GM19193 (cell line): ENCODE measurements around the gene TCTN2.
A peak's percentile ranks its signal among the peaks of the same experiment; 100 is the strongest.

ENCODE experiments used
- POLR2A ChIP-seq: IDR thresholded peaks from 4 replicates; pipeline ENCODE4 v1.6.1; 2011; ENCODE audit not compliant: insufficient read depth, insufficient read length; ENCODE audit errors: extremely low read depth

Gene TCTN2

GRCh38 chr12:123671876-123672275 lies 963 bp downstream of the TCTN2 start:
- TF ChIP-seq POLR2A: no peak

- no peak for TF ChIP-seq POLR2A
Measured at GRCh38 chr12:123675436-123675835, 4.5 kb downstream of the TCTN2 start.

- no peak for TF ChIP-seq POLR2A
Measured at GRCh38 chr12:123676616-123677320, 5.9 kb downstream of the TCTN2 start.

GRCh38 chr12:123678981-123679380 lies 8.1 kb downstream of the TCTN2 start:
- TF ChIP-seq POLR2A: no peak

DNA sequence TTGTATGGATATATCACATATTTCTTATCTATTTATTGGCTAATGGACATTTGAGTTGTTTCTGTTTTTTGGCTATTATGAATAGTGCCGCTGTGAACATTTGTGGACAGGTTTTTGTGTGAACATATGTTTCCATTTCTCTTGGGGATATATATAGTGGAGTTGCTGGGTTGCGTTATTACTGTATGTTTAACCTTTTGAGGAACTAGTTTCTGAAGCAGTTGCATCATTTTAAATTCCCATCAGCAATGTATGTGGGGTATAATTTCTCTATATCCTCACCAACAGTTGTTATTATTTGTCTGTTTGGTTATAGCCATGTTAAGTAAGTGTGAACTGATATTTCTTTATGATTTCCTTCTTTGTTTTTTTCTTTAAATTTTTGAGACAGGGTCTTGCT lies 10.7 kb downstream of the TCTN2 start:
- no peak for TF ChIP-seq POLR2A

DNA sequence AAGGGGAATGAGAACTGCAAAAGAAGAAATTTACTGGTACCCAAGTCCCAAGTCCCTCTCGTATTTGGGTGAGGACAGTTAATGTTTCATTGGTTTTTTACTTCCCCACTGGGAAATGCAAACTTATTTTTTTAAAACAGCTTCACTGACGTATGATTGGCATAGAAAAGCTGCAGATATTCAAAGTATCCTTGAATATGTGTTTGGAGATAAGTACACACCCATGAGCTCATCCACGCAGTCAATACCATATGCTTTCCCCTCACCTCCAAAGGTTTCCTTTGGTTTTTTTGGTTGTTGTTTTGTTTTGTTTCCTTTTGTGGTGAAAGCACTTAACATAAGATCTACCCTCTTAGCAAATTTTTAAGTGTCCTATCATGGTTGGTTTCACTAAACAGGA lies 13.1 kb downstream of the TCTN2 start:
- no peak for TF ChIP-seq POLR2A

- no peak for TF ChIP-seq POLR2A
Measured at GRCh38 chr12:123686636-123687190, 15.8 kb downstream of the TCTN2 start.

DNA sequence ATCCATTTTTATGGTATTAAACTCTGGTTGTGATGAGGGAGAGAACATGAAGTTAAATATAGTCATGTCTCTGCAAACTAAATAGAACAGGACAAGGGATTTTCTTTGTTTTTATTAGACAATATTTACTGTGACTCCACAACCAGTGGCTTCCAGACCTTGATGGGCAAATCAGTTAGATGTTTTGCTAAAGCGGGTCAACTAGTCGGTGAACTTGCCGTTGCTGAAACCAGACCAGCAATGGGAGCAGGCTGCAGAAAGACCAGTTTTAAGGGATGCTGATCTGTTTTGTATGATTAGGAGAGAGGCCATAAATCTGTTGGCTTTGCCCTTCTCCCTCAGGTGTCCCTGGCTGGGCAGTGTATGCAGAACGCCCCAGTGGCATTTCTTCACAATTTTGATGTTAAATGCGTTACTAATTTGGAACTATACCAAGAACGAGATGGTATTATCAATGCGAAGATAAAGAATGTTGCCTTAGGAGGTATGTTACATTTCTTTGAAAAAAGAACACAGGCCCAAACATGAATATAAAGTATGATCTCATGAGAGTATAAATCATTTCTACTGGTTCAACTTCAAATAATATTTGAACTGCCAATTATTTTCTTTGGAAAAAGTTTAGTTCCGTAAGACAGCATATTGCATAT lies 19.4 kb downstream of the TCTN2 start:
- TF ChIP-seq POLR2A: no peak

DNA sequence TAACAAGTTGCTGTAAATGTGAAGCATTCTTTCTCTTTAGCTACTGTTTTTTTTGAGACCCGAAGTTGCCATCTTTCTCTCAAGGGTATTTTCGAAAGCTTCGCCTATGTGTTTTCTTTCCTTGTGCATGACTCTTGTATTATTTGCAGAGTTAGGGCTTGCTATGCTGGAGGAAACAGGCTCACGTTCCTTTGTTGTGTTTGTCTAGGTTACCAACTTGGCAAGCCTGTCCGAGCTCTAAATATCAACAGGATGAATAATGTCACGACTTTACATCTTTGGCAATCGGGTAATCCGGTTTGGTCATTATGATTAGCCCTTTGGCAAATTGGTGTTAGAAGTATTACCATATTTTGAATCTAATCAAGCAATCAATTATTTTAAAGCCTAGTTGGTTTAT lies 25.3 kb downstream of the TCTN2 start:
- no peak for TF ChIP-seq POLR2A

DNA sequence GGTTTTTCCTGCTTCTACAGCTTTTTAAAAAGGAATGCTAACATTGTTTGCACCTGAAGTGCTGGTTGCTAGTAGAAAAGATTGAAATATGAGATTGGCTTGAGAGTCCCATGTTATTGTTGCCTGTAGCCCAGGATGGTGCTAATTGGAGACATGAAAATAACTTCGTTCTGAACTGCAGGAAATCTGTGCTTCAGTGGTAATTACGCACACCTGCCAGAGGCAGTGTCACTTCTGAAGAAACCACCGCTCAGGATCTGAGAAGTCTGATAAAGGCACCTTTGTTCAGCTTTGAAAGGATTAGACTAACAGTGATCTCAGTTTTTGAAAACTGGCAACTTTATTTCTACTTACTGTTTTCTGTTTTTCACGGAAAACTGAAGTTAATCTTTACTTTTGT lies 25.7 kb downstream of the TCTN2 start:
- no peak for TF ChIP-seq POLR2A

GRCh38 chr12:123705935-123706334 lies 35.0 kb downstream of the TCTN2 start:
- TF ChIP-seq POLR2A: no peak

DNA sequence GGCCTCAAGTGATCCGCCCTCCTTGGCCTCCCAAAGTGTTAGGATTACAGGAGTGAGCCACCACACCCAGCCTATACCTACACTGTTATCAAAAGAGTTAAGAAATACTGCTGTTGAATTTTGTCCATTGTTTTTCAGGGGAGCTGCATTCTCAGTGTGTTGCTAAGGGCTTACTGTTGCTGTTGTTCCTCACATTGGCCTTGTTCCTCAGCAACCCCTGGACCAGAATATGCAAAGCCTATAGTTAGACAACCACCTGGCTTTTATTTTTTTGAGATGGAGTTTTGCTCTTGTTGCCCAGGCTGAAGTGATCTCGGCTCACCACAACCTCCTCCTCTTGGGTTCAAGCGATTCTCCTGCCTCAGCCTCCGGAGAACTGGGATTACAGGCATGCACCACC lies 36.6 kb downstream of the TCTN2 start:
- no peak for TF ChIP-seq POLR2A

DNA sequence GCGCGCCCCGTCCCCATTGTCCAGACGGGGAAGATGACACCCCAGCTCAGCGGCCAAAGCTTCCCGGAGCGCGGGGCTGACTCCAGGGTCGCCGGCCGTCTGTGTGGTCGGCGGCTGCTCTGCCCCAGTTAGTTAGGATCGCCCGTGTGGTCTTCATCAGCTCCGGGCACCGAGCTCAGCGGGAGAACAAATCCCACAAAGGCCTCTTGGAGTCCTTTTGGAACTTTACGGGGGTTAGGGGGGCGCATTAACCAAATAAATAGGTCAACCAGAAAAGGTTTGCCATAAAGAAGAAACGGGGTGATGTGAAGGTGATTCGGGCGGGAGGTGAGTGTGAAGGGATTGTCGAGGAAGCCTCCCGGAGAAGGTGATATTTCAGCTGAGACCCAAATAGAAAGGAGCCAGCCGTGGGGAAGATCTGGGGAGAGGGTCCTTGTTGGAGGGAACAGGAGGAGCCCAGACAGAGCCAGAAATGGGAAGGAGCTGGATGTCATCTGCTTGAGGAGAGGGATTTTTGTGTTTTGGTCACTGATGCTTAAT lies 41.9 kb downstream of the TCTN2 start:
- TF ChIP-seq POLR2A: no peak

GRCh38 chr12:123713398-123713797 lies 42.5 kb downstream of the TCTN2 start:
- TF ChIP-seq POLR2A: no peak

DNA sequence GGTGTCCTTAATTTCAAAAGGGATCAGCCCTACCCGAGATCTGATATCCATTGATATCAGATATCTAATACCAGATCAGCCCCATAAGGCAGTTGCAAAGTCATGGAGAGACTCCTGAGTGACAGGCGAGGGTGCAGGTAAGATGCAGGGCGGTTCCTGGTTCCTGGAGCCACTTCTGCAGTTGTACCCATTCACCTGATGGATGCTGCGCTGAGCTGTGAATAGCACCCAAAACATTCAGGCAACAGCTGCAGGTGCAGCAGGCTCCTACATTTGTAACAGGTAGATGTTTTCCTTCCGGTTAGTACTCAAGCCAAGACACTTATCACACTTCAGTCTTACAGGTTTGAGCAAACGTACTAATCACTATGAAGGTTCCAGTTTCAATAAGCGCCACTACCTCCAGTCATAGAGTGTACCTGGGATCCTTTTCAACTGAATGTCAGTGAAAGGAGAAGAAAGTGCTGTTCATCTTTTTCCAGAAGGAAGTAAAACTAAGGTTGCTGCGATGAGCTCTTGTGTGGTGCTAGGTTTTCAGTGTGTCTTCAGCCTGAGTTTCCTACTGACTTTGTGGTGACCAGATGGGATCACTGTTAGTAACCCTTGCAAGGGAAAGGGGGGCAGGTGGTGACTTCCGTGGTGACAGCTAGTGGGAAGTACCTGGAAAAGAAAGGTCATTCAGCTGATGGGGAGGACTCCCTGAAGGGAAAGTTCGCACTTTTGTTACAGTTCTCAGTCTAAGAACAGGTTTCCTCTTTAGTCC lies 43.1 kb downstream of the TCTN2 start:
- peak; percentile 31 for TF ChIP-seq POLR2A
